Measurements from ENCODE around the gene STX1B.

STX1B gene

DNA sequence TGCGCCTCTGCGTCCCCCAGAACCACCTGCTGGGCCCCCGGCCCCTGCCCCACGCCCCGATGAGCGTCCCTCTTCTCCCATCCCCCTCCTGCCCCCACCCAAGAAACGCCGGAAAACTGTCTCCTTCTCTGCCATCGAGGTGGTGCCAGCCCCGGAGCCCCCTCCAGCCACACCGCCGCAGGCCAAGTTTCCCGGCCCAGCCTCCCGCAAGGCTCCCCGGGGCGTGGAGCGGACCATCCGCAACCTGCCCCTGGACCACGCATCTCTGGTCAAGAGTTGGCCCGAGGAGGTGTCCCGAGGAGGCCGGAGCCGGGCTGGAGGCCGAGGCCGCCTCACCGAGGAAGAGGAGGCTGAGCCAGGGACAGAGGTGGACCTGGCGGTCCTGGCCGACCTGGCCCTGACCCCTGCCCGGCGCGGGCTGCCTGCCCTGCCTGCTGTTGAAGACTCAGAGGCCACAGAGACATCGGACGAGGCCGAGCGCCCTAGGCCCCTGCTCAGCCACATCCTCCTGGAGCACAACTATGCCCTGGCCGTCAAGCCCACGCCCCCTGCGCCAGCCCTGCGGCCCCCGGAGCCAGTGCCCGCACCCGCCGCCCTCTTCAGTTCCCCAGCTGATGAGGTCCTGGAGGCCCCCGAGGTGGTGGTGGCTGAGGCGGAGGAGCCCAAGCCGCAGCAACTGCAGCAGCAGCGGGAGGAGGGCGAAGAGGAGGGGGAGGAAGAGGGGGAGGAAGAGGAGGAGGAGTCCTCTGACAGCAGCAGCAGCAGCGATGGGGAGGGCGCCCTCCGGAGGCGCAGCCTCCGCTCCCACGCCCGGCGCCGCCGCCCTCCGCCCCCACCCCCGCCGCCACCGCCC lies 31.0 kb downstream of the STX1B start:
- no peak for DNase-seq (ENCODE audit: low spot score)

DNA sequence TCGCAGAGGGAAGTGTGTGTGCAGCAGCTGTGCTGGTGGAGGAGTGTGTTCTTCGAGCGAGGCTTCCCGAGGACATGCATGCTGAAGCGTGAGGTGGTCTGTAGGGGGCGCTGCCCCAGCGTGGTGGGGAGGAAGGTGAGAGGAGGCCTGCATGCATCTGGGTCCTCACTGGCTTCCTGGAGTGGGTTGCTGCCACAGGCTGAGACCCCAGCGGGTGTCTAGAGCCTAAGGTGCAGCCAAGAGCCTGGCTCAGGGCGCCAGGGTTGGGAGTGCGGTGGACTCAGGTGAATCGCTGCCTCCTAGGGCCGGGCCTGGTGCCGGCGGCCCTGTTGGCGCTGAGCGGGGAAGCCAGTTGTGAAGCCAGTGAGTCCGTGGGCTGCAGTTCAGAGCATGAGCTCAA lies 32.9 kb downstream of the STX1B start:
- no peak for DNase-seq (ENCODE audit: low spot score)

DNA sequence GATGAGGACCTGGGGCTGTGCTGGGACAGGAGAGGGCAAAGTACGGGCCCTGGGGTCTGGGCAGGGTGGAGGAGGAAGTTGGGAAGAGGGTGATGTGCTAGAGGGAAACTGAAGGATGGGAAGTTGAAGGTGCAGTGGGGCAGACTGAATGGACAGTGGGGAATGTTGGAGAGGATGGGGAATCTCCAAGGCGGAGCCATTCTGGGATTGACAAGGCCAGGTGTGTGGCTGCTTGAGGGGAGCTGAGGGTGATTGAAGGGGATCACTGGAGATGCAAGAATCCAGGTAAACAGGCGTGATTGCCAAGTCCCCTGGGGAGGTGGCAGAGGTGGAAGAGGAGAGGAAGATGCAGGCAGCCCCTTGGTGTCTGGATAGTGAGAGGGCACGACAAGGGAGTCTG lies 34.0 kb downstream of the STX1B start:
- no peak for DNase-seq (ENCODE audit: low spot score)

DNA sequence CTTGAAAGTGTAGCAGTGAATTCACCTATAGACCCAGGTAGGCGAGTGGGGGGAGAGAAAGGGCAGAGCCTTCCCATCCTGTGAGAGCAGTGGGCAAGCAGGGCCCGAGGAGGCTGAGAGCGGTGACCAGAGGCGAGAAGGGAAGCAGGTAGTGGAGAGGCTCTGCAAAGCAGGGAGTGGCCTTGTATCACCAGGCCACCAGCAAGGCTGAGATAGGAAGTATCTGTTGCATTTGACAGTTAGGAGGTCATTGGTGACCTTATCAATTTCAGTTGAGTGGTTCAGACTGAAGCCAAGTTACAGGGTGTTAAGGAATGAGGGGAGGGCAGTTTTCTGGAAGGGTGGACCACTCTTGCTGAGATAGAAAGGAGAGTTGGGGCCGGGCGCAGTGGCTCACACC lies 36.1 kb downstream of the STX1B start:
- no peak for DNase-seq (ENCODE audit: low spot score)

DNA sequence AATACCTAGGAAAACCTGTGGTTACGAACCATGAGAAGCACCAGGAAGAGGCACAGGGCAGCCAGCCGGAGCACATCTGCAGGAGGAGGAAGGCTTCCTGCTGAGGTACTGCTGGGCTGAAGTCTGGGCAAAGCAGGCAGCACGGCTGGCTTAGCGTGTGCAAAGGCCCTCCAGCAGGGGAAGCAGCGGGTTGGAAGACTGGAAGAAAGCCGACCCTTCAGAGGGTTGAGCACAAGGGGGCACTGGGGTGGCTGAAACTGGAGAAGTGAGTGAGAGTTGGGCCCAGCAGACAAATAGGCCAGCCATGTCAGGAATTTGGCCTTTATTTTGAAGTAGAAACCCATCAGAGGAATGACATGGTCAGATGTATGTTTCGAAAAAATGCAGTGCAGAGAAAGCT lies 37.6 kb downstream of the STX1B start:
- DNase-seq (ENCODE audit: low spot score): no peak

DNA sequence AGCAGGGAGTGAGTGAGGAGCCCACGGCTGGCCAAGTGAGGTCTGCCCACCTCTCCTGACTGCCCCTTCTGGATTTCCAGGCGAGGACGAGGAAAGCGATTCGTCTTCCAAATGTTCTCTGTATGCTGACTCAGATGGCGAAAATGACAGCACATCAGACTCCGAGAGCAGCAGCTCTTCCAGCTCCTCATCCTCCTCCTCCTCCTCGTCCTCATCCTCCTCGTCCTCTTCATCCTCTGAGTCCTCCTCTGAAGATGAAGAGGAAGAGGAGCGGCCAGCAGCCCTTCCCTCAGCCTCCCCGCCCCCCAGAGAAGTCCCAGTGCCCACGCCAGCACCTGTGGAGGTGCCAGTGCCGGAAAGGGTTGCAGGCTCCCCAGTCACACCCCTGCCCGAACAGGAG lies 39.1 kb downstream of the STX1B start:
- no peak for DNase-seq (ENCODE audit: low spot score)

GRCh38 chr16:30969246-30969842 lies 41.1 kb downstream of the STX1B start:
- DNase-seq (ENCODE audit: low spot score): no peak

DNA sequence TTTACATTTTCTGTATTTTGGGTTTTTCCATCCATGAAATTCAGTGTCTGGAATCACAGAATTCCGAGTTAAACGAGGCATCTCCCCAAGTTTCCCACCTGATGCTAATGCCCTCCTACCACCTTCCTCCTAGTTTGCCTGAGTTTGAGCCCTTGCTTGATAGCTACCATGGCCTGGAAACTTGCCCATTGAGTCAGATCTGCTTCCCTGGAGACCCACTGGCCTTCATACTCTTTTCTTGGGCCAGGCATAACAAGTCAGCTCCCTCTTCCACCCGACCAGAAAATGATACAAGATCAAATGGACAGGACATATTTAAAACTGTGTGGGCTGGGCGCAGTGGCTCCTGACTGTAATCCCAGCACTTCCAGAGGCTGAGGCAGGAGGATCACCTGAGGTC lies 42.6 kb downstream of the STX1B start:
- no peak for DNase-seq (ENCODE audit: low spot score)

DNA sequence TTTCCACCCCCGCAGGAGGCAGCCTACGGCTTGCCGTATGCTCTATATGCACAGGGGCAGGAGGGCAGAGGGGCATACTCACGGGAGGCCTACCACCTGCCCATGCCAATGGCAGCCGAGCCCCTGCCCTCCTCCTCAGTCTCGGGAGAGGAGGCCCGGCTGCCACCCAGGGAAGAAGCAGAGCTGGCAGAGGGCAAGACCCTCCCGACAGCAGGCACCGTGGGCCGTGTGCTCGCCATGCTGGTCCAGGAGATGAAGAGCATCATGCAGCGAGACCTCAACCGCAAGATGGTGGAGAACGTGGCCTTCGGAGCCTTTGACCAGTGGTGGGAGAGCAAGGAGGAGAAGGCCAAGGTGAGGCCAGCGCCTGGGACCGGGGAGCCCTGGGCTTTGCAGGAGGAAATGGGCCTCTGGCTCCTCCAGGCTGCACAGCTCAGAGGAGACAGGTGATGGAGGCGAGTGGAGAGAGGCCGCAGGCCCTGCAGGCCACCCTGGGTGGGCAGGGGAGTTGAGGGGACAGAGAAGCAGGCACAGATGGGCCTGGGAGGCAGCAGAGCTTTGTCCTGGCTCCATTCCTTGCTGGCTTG lies 44.3 kb downstream of the STX1B start:
- no peak for DNase-seq (ENCODE audit: low spot score)

- DNase-seq (ENCODE audit: low spot score): no peak
Observed at GRCh38 chr16:30965436-30965835, 45.0 kb downstream of the STX1B start.

DNA sequence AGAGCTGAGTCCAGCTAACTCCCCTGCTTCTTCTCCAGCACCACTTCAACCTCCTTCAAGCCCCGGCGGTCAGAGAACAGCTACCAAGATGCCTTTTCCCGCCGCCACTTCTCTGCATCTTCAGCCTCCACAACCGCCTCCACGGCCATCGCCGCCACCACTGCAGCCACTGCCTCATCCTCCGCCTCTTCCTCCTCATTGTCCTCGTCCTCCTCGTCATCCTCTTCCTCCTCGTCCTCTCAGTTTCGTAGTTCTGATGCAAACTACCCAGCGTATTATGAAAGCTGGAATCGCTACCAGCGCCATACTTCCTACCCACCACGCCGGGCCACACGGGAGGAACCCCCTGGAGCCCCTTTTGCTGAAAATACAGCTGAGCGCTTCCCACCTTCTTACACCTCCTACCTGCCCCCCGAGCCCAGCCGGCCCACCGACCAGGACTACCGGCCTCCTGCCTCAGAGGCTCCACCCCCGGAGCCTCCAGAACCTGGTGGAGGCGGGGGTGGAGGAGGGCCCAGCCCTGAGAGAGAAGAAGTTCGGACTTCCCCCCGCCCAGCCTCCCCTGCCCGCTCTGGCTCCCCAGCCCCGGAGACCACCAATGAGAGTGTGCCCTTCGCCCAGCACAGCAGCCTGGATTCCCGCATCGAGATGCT lies 45.7 kb downstream of the STX1B start:
- no peak for DNase-seq (ENCODE audit: low spot score)

DNA sequence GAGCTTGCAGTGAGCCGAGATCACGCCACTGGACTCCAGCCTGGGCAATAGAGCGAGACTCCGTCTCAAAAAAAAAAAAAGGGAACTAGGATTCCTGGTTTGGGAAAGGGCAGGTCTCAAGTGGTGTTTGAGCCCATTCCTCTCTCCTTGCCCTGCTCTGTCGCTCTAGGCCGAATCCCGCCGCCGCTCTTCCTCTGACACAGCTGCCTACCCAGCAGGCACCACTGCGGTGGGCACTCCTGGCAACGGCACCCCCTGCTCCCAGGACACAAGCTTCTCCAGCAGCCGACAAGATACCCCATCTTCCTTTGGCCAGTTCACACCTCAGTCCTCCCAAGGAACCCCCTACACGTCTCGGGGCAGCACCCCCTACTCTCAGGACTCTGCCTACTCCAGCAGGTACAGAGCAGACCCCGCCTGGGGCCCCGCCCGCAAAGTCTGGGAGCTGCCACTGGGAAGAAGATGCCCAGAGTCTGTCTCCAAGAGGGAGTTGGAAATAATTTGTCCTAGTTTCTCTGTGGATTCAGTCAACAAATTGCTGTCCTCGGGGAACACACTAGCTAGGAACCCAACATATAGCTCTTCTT lies 46.4 kb downstream of the STX1B start:
- no peak for DNase-seq (ENCODE audit: low spot score)

- DNase-seq (ENCODE audit: low spot score): no peak
Observed at GRCh38 chr16:30961384-30961783, 49.1 kb downstream of the STX1B start.

DNA sequence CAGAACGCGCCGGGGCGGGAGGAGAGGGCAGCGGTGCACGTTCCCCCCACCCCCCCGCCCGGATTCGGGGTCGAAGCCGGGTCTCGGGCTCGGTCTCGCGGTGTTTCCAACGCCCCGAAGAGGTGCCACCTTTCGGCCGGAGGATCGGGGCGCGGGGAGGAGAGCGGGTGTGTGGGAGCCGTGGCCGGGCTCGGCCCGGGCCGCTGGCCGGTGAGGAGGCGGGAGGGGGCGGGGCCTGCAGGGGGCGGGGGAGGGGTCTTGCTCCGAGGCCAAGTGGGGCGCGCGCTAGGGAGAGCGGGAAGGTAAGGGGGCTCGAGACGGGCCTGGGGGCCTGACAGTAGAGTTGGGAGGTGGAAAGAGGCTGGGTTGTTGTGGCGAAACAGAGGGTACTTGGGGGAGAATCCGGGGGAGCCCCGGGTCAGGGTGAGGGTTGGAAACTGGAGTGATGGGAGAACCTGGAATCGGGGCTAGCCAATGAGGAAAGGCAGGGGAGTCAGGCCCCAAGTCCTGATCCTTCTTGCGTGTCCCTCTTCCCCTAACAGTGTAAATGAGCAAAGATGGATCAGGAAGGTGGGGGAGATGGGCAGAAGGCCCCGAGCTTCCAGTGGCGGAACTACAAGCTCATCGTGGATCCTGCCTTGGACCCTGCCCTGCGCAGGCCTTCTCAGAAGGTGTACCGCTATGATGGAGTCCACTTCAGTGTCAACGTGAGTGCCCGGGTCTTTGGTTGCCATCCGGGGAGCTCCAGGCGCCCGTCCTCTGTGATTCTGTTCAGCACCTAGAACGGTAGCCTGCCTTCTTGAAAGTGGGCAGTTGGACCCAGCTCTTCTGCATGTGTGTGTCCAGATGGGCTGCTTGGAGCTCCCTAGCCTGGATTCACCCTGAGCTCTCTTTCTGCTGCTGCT lies 52.0 kb downstream of the STX1B start:
- no peak for DNase-seq (ENCODE audit: low spot score)

DNA sequence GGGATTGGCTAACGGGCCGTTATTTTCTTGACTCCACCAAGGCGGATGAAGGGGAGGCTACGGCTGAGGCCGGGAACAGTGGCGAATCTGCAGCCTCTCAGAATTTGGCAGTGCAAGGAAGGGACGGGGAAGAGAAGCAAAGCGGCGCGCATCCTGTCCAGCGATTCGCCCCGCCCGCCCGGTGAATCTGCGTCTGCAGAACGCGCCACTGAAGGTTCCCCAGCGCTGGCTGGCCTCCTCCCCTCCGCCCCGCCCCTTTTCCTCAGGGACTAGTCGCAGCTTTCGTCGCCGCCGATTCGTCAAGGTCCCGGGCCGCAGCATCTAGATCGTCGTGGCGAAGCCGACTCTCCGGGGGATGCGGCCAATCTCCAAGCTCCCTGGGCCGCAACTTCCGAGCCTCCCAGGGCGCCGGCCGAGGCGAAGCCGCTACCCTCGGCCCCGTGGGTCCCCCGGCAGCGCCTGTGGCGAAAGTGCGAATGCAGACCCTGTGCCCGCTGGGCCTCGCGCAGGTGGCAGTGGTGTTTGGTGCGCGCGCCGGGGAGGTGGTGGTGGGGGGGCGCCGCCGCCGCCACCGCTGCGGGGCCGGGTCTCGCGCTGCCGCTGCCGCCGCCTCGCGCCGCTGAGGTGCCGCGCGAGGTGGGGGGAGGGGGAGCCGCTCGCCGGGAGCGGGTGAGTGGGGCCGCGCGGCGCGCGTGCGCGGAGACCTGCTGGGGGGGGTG lies 52.8 kb downstream of the STX1B start, which contains the start of gene SETD1A:
Gene SETD1A, plus strand, starts transcription at position 299 of the 719 bp plus-strand sequence. CDS start 978 bp downstream, outside the sequence.
- DNase-seq (ENCODE audit: low spot score): peak; percentile 96

DNA sequence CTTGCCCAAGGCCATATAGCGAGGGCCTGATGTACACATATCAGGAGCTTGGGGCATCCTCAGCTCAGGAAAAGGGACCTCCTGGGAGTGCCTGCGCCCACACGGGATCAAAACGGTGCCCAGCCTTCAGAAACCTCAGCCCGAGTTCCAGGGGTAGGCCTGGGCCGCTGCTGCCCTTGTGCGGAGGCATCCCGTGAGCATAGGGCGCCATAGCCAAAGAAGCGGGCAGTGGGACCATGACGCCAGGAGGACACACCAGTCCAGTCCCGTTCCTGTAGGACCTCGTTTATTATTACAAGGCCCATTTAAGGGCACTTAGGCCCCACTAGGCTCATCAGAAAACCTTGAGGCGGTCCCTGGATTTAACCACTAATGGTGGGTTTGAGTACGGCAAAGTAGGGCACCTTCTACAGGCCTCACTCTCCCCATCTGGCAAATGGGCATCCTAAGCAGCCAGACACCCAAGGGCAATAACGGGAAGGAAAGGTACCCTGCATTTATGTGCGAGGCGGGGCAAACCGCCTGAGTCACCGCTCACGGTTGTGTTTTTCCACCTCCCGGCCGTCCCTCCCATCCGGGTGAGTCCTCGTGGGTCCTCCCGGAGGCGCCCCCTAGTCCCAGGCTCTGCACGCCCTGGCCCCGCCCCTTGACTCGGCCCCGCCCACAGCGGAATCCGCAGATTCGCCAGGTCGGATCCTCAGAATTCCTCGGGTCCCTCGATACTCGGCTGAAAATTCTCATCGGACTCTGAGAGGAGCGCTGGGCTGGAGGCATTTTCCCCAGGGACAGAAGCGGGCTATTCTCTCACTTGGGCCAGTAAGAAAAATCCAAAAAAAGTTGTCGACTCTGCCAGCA lies 53.6 kb downstream of the STX1B start:
- DNase-seq (ENCODE audit: low spot score): peak; percentile 87

- DNase-seq (ENCODE audit: low spot score): no peak
Observed at GRCh38 chr16:30954993-30955392, 55.4 kb downstream of the STX1B start.

DNA sequence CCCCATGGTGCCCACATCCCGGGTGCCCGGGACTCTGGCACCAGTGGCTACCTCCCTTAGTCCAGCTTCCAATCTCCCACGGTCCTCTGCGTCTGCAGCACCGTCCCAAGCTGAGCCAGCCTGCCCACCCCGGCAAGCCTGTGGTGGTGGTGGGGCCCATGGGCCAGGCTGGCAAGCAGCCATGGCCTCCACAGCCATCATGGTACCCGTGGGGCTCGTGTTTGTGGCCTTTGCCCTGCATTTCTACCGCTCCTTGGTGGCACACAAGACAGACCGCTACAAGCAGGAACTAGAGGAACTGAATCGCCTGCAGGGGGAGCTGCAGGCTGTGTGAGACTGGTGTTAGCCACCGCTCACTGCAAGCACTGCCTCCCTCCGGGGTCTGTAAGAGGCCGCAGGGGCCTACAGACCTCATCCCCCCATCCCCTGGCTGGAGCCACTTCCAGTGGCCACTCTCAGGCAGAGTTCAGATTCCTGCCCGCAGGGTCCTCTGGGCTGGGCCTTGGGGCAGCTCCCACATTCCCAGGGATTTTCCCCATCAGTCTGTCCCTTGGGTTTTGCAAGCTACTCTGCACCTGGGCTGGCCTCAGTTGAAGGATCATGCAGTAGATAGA lies 56.8 kb downstream of the STX1B start:
- DNase-seq (ENCODE audit: low spot score): peak; percentile 26

DNA sequence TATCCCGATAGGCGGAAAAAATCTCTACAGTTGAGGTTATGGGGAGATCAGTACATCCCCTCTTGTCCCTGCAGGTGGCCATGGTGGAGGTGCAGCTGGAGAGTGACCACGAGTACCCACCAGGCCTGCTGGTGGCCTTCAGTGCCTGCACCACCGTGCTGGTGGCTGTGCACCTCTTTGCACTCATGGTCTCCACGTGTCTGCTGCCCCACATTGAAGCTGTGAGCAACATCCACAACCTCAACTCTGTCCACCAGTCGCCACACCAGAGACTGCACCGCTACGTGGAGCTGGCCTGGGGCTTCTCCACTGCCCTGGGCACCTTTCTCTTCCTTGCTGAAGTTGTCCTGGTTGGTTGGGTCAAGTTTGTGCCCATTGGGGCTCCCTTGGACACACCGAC lies 57.3 kb downstream of the STX1B start:
- DNase-seq (ENCODE audit: low spot score): no peak
